ENCODE measurements around the gene HNRNPL. TPM values are rescaled to one million over a fixed set of nuclear protein-coding genes. Genes with fewer than 3 reads are reported as not detected.
A peak's percentile ranks its signal among the peaks of the same experiment; 100 is the strongest.
"Not testable (repeated sequence)": the region's sequence is repeated elsewhere in the genome, so short reads cannot be mapped to it uniquely, and the experiment has no call there.

The HNRNPL gene
- polyA plus RNA-seq, 2 of the 4 experiments (the other 2 are of a cell fraction), result 380 to 487 TPM

GRCh38 chr19:38875656-38876395 lies 26.0 kb upstream of the HNRNPL start:
- FAIRE-seq (peak; percentile 36), ATAC-seq (peak; percentile 44; a peak in 5 of 6 replicates), DNase-seq (ENCODE audit: low read depth in 1 of 2, low spot score in 1 of 2) (no peak)
- Histone ChIP-seq H3K4me3 (no peak overlapping the region), H3K4me2 (no peak overlapping the region), H3K9me3 (no peaks in the 10 kb centered on the region), H3K27ac (no peak overlapping the region), H3K4me1 (peaks cover 4% of the 10 kb centered on the region; the same call in 2 of the 3 replicates)
- no peak for TF ChIP-seq MAFK (IDR thresholded peaks at IDR 0.05; ENCODE audit: partially characterized antibody)
- CTCF ChIA-PET, result interaction anchor here (0.6 to 31.8 kb wide), 7 partner anchors 6 to 467 kb away, joined by 3 to 652 read pairs (median 11); partner anchors contain the start of genes MRPS12, RINL, SAMD4B and SARS2
- 79% methylated on average over 6 of the region's 6 CpGs for WGBS (ENCODE audit: missing lambda C conversion rate)
- POLR2A ChIA-PET, result interaction anchor here (0.6 to 1.2 kb wide), 3 partner anchors 44 to 239 kb away, joined by 3 to 4 read pairs (median 4); partner anchors contain the start of gene ECH1

- WGBS (ENCODE audit: missing lambda C conversion rate), result 91% methylated on average over 10 of the region's 10 CpGs
- DNase-seq (ENCODE audit: low read depth in 1 of 2, low spot score in 1 of 2); FAIRE-seq; ATAC-seq; H3K4me2 ChIP-seq; H3K27ac ChIP-seq; H3K4me3 ChIP-seq; POLR2A ChIA-PET; H3K9me3 ChIP-seq: not testable (repeated sequence)
- peaks cover 17% of the 10 kb centered on the region for H3K4me1 ChIP-seq
- CTCF ChIA-PET, result interaction anchor here (0.7 to 31.8 kb wide), 5 partner anchors 5 to 109 kb away, joined by 3 to 652 read pairs (median 45); partner anchors contain the start of genes MRPS12, RINL and SARS2
Measured at GRCh38 chr19:38873400-38873799, 23.6 kb upstream of the HNRNPL start.

GRCh38 chr19:38870612-38871011 lies 20.8 kb upstream of the HNRNPL start:
- ATAC-seq (no peak; a peak in 1 of 6 replicates), DNase-seq (ENCODE audit: low read depth in 1 of 2, low spot score in 1 of 2) (no peak), FAIRE-seq (no peak)
- peak overlapping the region; percentile 74; the same call in 2 of the 3 replicates for H3K4me2 ChIP-seq
- H3K9me3 ChIP-seq, result no peaks in the 10 kb centered on the region
- H3K27ac ChIP-seq, result no peak overlapping the region
- WGBS (ENCODE audit: missing lambda C conversion rate), result 93% methylated on average over 19 of the region's 19 CpGs
- H3K4me3 ChIP-seq, result no peak overlapping the region
- POLR2A ChIA-PET, result interaction anchor here (1.5 kb wide), 1 partner anchor 18 kb away, joined by 6 read pairs; no protein-coding TSS in a partner anchor
- peaks cover 13% of the 10 kb centered on the region; the same call in 2 of the 3 replicates for H3K4me1 ChIP-seq
- no peak for TF ChIP-seq BCL3 (IDR thresholded peaks at IDR 0.05)
- no peak for TF ChIP-seq MAX (IDR thresholded peaks at IDR 0.05)
- TF ChIP-seq HES2 (IDR thresholded peaks at IDR 0.05), result no peak
- no peak for TF ChIP-seq SMC3 (IDR thresholded peaks at IDR 0.05)
- TF ChIP-seq JUN (IDR thresholded peaks at IDR 0.05), result no peak
- TF ChIP-seq NR3C1 (IDR thresholded peaks at IDR 0.05), result no peak
- TF ChIP-seq HDAC2 (IDR thresholded peaks at IDR 0.05), result no peak
- TF ChIP-seq MAZ (IDR thresholded peaks at IDR 0.05; ENCODE audit: borderline replicate concordance, low read depth, low read length), result no peak
- no peak for TF ChIP-seq MAFK (IDR thresholded peaks at IDR 0.05; ENCODE audit: partially characterized antibody)
- no peak for TF ChIP-seq TP53 (CRISPR knock-in tag; IDR thresholded peaks at IDR 0.05)
- no peak for TF ChIP-seq RCOR1 (IDR thresholded peaks at IDR 0.05; ENCODE audit: low read depth, low read length)
- no peak for TF ChIP-seq RAD21 (conservative IDR thresholded peaks at IDR 0.05 in 1 of 2, IDR thresholded peaks at IDR 0.05 in 1 of 2)
- TF ChIP-seq FOXS1 (CRISPR knock-in tag; IDR thresholded peaks at IDR 0.05), result no peak
- no peak for TF ChIP-seq HOXB13 (CRISPR knock-in tag; IDR thresholded peaks at IDR 0.05; ENCODE audit: low read depth)
- CTCF ChIA-PET, result interaction anchor here (0.7 to 31.8 kb wide), 25 partner anchors 2 to 467 kb away, joined by 3 to 652 read pairs (median 5); partner anchors contain the start of genes ECH1, EIF3K, FAM98C and HNRNPL

GRCh38 chr19:38869836-38870607 lies 20.2 kb upstream of the HNRNPL start:
- peak; percentile 72 for FAIRE-seq
- Histone ChIP-seq H3K4me2 (peak overlapping the region; percentile 74), H3K4me1 (peaks cover 18% of the 10 kb centered on the region), H3K27ac (peak overlapping the region; percentile 56 to 80), H3K9me3 (no peaks in the 10 kb centered on the region), H3K4me3 (peak overlapping the region; percentile 31)
- POLR2A ChIA-PET, result interaction anchor here (1.0 to 1.5 kb wide), 3 partner anchors 17 to 19 kb away, joined by 5 to 6 read pairs (median 5); no protein-coding TSS in a partner anchor
- DNase-seq (ENCODE audit: low read depth in 1 of 2, low spot score in 1 of 2), result peak; percentile 89 to 93
- WGBS (ENCODE audit: missing lambda C conversion rate), result 48% methylated on average over 46 of the region's 62 CpGs
- peak; percentile 90 to 94 for ATAC-seq
- CTCF ChIA-PET, result interaction anchor here (0.6 to 31.8 kb wide), 41 partner anchors 2 to 467 kb away, joined by 3 to 652 read pairs (median 4); partner anchors contain the start of genes CCER2, ECH1, EIF3K and FAM98C
- no peak for TF ChIP-seq EHF (CRISPR knock-in tag; IDR thresholded peaks at IDR 0.05)
- 0 out of 2 replicates have a peak, but pooled peaks have one; percentile 11 for TF ChIP-seq BHLHE40 (IDR thresholded peaks at IDR 0.05; ENCODE audit: low read depth, low read length)
- 0 out of 2 replicates have a peak, but pooled peaks have one; percentile 57 for TF ChIP-seq HOXB5 (CRISPR knock-in tag; IDR thresholded peaks at IDR 0.05)
- TF ChIP-seq CHD4 (IDR thresholded peaks at IDR 0.05; ENCODE audit: borderline replicate concordance), result no peak
- no peak for TF ChIP-seq NR3C1 (IDR thresholded peaks at IDR 0.05)
- no peak for TF ChIP-seq ZC3H11A (IDR thresholded peaks at IDR 0.05)
- TF ChIP-seq FOXS1 (CRISPR knock-in tag; IDR thresholded peaks at IDR 0.05), result no peak
- TF ChIP-seq MAX (IDR thresholded peaks at IDR 0.05), result peak; percentile 99
- peak; percentile 87 for TF ChIP-seq E2F6 (IDR thresholded peaks at IDR 0.05; ENCODE audit: borderline replicate concordance, low read depth)
- peak; percentile 99 for TF ChIP-seq CTCF (IDR thresholded peaks at IDR 0.05)
- peak; percentile 97 for TF ChIP-seq SMC3 (IDR thresholded peaks at IDR 0.05)
- no peak for TF ChIP-seq ZNF302 (CRISPR knock-in tag; IDR thresholded peaks at IDR 0.05)

Data from A549 (cell line).